Dendritic cell treated with granulocyte-macrophage colony-stimulating factor and Interleukin-4, amounts not matched to agents 40 ng/mL and 50 ng/mL, for 4 days (primary cell): ENCODE data around the gene JDP2.
A peak's percentile ranks its signal among the peaks of the same experiment; 100 is the strongest.

Experiments
- H3K27ac Mint-ChIP-seq: one replicate; pipeline ENCODE4 v1.8.0; 2022; ENCODE audit warnings: mild to moderate bottlenecking, mixed read lengths
- H3K27me3 Mint-ChIP-seq: one replicate; pipeline ENCODE4 v1.8.0; 2022; ENCODE audit warnings: mild to moderate bottlenecking, mixed read lengths
- H3K36me3 Mint-ChIP-seq: one replicate; pipeline ENCODE4 v1.8.0; 2022; ENCODE audit warnings: low read depth, mixed read lengths
- H3K4me1 Mint-ChIP-seq: one replicate; pipeline ENCODE4 v1.8.0; 2022; ENCODE audit warnings: low read depth, mixed read lengths
- H3K4me3 Mint-ChIP-seq: one replicate; pipeline ENCODE4 v1.8.0; 2022; ENCODE audit warnings: mild to moderate bottlenecking, moderate library complexity, mixed read lengths
- H3K9me3 Mint-ChIP-seq: one replicate; pipeline ENCODE4 v1.8.0; 2022; ENCODE audit warnings: mixed read lengths
- intact Hi-C: fragments of 100-400 bp; cut with micrococcal nuclease; formaldehyde crosslinking; loops from one replicate; pipeline ENCODE4 v1.15.0; 2022

The JDP2 gene

DNA sequence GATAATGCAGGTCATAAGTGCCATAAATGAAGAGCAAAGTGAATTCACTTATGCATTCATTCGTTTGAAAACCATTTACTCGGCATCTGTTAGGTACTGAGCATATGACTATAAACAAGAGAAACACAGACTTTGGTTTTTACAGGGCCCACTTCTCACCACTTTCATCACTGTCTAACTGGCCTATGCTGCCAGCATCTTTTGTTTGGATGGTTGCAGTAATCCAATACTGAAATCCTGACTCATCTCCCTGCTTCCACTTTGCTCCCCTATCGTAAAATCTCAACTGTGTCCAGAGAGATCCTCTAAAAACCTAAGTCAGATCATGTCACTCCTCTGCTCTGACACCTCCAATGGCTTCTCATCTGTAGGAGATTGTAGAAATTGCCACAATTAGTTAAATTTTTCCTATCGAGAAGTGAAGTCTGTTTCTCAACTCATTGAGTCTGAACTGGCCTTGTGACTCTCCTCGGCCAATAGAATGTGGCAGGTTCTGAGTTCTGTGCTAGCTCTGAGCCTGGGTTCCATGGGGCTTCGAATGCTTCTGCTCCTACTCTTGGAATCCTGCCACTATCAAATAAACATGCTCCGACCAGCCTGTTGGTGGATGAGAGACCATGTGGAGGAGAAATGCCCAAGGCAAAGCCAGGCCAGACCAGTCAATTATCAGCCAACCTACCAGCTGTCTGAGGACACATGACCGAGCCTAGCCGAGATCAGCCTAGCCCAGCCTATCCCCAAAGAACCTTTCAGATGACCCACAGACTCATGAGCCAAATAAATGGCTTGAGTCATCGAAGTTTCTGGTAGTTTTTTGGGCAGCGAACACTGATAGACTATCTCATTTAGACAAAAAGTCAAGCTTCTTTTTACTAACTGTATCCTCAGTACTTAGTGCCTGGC, 92.3 kb downstream of the JDP2 start:
- peaks cover 66% of the 10 kb centered on the region for H3K4me1 Mint-ChIP-seq
- H3K36me3 Mint-ChIP-seq = peaks cover 16% of the 10 kb centered on the region
- H3K27ac Mint-ChIP-seq = peak overlapping the region; percentile 1
- H3K4me3 Mint-ChIP-seq = no peak overlapping the region
- intact Hi-C loops = loop anchor here (2.0 kb wide), 1 partner anchor 41 kb away; no protein-coding TSS in a partner anchor
- no peaks in the 10 kb centered on the region for H3K27me3 Mint-ChIP-seq
- H3K9me3 Mint-ChIP-seq = no peaks in the 10 kb centered on the region

DNA sequence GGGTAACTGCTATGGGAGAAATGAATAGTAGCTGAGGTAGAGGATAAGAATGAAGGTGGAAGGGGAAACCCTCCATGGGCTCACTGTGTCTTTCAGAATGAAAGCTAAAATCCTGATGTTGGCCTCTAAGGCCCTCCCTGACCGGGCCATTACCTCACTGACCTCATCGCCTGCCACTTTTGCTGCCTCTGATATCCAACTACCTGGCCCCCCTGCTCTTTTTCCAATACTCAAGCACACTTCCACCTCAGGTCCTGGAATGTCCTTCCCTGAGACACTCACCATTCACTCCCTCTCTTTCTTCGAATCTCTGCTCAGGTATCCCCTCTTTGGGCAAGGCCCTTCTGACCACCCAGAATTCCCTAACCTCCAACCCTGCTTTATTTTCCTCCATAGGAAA, 93.0 kb downstream of the JDP2 start:
- intact Hi-C loops = no loop called here
- peaks cover 66% of the 10 kb centered on the region for H3K4me1 Mint-ChIP-seq
- no peaks in the 10 kb centered on the region for H3K9me3 Mint-ChIP-seq
- H3K36me3 Mint-ChIP-seq = peaks cover 24% of the 10 kb centered on the region
- no peak overlapping the region for H3K4me3 Mint-ChIP-seq
- peak overlapping the region; percentile 1 for H3K27ac Mint-ChIP-seq
- no peaks in the 10 kb centered on the region for H3K27me3 Mint-ChIP-seq

DNA sequence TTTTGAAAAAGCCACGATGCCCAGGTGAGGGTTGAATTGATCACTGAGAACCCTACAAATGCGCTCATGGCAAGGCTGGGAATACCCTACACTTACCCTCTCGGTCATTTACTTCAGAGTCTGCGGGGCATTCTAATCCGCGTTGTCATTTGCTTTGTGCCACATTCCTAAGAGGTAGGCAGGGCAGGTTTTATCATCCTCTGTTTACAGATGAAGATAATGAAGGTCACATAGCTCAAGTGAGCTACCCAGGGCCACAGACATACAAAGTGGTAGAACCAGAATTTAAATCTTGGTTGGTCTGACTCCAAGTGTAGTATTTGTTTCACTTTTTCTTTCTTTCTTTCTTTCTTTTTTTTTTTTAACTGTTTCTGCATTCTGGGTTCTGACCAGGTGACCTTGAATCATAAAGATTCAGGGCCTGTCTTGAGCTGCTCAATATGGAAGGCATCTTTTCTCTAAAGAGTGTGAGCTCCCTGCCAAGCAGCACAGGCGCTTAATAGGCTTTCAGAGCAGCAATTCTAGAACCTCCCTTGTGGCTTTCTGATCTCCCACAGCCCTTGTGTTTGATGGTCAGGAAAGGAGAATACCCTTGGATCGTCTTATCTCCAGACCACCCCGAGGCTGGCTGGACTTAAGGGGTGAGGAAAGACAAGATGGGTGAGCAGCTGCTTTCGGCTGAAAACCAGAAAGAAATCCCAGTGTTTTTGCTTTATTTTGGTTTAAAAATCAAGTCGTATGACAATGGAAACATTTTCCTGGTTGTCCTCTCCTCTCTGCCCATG, 93.8 kb downstream of the JDP2 start:
- Mint-ChIP-seq H3K36me3 (peaks cover 31% of the 10 kb centered on the region), H3K27ac (peak overlapping the region; percentile 97), H3K9me3 (no peaks in the 10 kb centered on the region), H3K4me1 (peaks cover 69% of the 10 kb centered on the region), H3K4me3 (peak overlapping the region; percentile 99), H3K27me3 (no peaks in the 10 kb centered on the region)
- intact Hi-C loops = no loop called here

DNA sequence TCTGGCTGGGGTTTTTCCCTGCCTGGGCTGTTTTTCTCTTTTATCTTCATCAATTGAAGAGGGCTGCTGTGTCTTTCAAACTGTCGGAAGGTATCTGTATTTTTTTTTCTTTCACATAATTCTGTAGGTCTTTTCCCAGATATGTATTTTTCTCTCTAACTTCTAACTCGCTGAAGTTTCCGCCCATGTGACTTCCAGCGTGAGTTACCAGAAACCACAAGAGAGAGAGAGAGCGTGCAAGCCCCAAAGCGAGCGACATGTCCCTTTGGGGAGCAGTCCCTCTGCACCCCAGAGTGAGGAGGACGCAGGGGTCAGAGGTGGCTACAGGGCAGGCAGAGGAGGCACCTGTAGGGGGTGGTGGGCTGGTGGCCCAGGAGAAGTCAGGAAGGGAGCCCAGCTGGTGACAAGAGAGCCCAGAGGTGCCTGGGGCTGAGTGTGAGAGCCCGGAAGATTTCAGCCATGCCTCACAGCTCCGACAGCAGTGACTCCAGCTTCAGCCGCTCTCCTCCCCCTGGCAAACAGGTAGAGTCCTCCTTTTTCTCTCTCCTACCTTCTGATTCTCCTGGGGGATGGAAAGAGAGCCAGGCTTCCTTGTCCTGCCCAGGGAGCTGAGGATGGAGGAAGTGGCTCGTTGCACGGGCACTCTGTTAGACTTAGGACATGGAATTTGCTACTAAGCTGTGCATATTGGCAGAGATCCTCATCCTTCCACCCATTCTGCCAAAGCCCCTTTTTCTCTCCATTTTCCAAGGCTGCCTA, 94.6 kb downstream of the JDP2 start, which contains the start of gene BATF:
BATF (plus strand) TSS at position 246 of the 759 bp plus-strand sequence; CDS start at position 460, 214 bp downstream.
- no peaks in the 10 kb centered on the region for H3K9me3 Mint-ChIP-seq
- H3K27me3 Mint-ChIP-seq = no peaks in the 10 kb centered on the region
- H3K27ac Mint-ChIP-seq = peak within 1 kb of the TSS; percentile 97
- intact Hi-C loops = no loop called here
- peaks cover 39% of the 10 kb centered on the region for H3K36me3 Mint-ChIP-seq
- H3K4me1 Mint-ChIP-seq = peaks cover 67% of the 10 kb centered on the region
- H3K4me3 Mint-ChIP-seq = peak within 1 kb of the TSS; percentile 99

DNA sequence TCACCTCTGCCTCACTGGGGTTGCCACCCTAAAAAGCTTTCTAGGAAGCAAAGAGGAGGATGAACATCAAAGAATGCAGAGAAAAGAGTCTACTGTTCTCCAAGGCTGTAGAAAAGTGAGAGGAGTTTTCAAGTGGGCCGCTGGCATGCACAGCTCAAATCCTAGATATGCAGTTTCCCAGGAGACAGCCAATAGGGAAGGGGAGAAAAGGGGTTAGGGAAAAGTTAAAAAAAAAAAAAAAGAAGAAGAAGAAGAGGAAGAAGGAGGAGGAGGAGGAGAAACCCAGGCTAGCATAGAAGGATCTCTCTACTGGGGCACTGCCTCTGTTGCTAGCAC, 95.1 kb downstream of the JDP2 start:
- intact Hi-C loops = no loop called here
- peaks cover 45% of the 10 kb centered on the region for H3K36me3 Mint-ChIP-seq
- peaks cover 72% of the 10 kb centered on the region for H3K4me1 Mint-ChIP-seq
- H3K27ac Mint-ChIP-seq = peak overlapping the region; percentile 97
- peak overlapping the region; percentile 99 for H3K4me3 Mint-ChIP-seq
- no peaks in the 10 kb centered on the region for H3K27me3 Mint-ChIP-seq
- H3K9me3 Mint-ChIP-seq = no peaks in the 10 kb centered on the region
